Omental fat pad (tissue), 4 donors: ENCODE measurements around the gene ARAF. TPM values are rescaled to one million over a fixed set of nuclear protein-coding genes. Genes with fewer than 3 reads are reported as not detected.

ENCODE experiments used
- ATAC-seq: fragments of 150-250 bp; one replicate; pipeline ENCODE4 v1.9.1; 2016; ENCODE audit warnings: mild to moderate bottlenecking, moderate library complexity; ENCODE audit not compliant: low FRiP score
- DNase-seq: peaks from one replicate; pipeline ENCODE4 v3.0.0-alpha.2; 2019; ENCODE audit warnings: low spot score
- CTCF ChIP-seq, 3 donors: fragments of 450-650 bp; IDR thresholded peaks; one replicate each; pipeline ENCODE4 v1.5.1; 2016 to 2017; ENCODE audit warnings: antibody characterized with exemption in 3 of 3, mild to moderate bottlenecking in 3 of 3, moderate library complexity in 2 of 3
- small RNA-seq: library from RNA; depleted of rRNA; stranded (forward); fragments of <200 nt; gene quantifications from one replicate; pipeline ENCODE3, GENCODE V24; 2016
- total RNA-seq, 4 donors: library from RNA; depleted of rRNA; stranded (reverse); fragments of >200 nt; gene quantifications; one replicate each; pipeline ENCODE4 v1.1.0, GENCODE V29; 2016

Gene ARAF
- total RNA-seq, 4 donors from 2014 or later: 31.2 to 43.8 (median 38.9) TPM

GRCh38 chrX:47620303-47620685 lies 59.3 kb downstream of the ARAF start:
- DNase-seq (no peak), ATAC-seq (no peak)
- TF ChIP-seq CTCF (IDR thresholded peaks at IDR 0.05): no peak

Small RNA genes within 50 kb of the gene (small RNA-seq; reads per million reads assigned to genes)
- gene MIR4769: not detected

Other genes starting within 250 kb of the ARAF start
- under 1 TPM in 2 of 4 donors, not detected in 2; 0.19 to 0.44 TPM for gene ZNF157, start 190.6 kb upstream of the ARAF start, total RNA-seq
- gene ZNF41, start 78.0 kb upstream of the ARAF start, total RNA-seq: 10 to 100 TPM in 1 of 4 donors, 1 to 10 TPM in 3; 6.6 to 13.6 (median 8.8) TPM
- gene TIMP1, start 21.2 kb downstream of the ARAF start, total RNA-seq: 1,000 to 10,000 TPM in 2 of 4 donors, 100 to 1,000 TPM in 1, 10 to 100 TPM in 1; 92.8 to 1,509 (median 915) TPM
- 1 to 10 TPM in 3 of 4 donors, not detected in 1; 1.0 to 3.1 (median 1.3) TPM for gene SYN1, start 58.7 kb downstream of the ARAF start, total RNA-seq
- gene CFP, start 68.7 kb downstream of the ARAF start, total RNA-seq: 10 to 100 TPM in 2 of 4 donors, 1 to 10 TPM in 2; 7.4 to 53.9 (median 11.2) TPM
- 10 to 100 TPM; 22.2 to 35.2 (median 25.9) TPM for gene ELK1, start 89.4 kb downstream of the ARAF start, total RNA-seq
- gene UXT, start 98.0 kb downstream of the ARAF start, total RNA-seq: 100 to 1,000 TPM in 2 of 4 donors, 10 to 100 TPM in 2; 91.0 to 126 (median 99.6) TPM